HepG2 (cell line): ENCODE measurements around the gene CHAF1A. TPM values are rescaled to one million over a fixed set of nuclear protein-coding genes. Genes with fewer than 3 reads are reported as not detected.

Source experiments
- ASH2L ChIP-seq: fragments of 300-600, 200-600 bp; sonication (generic); IDR thresholded peaks from 2 replicates; pipeline ENCODE4 v1.7.0; 2017; ENCODE audit warnings: low read depth, mild to moderate bottlenecking, moderate library complexity, mixed read lengths, low read length; ENCODE audit not compliant: insufficient read length
- CBX2 ChIP-seq, 2 experiments: fragments of 200-600 bp in 1 of 2; sonication (generic); formaldehyde crosslinking in 1 of 2; IDR thresholded peaks; 2 replicates each; pipeline versions ENCODE4 v1.7.0 to v1.8.1; 2018 to 2022; ENCODE audit warnings: low read depth in 2 of 2, low read length in 1 of 2, mild to moderate bottlenecking in 1 of 2, missing genetic modification reagents in 1 of 2
- FIP1L1 ChIP-seq: fragments of 200-400 bp; formaldehyde crosslinking; IDR thresholded peaks from 2 replicates; pipeline ENCODE4 v1.6.1; 2018; ENCODE audit warnings: low read depth, mild to moderate bottlenecking, low read length, moderate library complexity, borderline replicate concordance; ENCODE audit not compliant: insufficient read depth
- HINFP ChIP-seq: sonication (generic); formaldehyde crosslinking; IDR thresholded peaks from 2 replicates; pipeline ENCODE4 v1.4.0; 2020; ENCODE audit warnings: low read depth, mild to moderate bottlenecking, missing genetic modification reagents
- JDP2 ChIP-seq: sonication (generic); formaldehyde crosslinking; IDR thresholded peaks from 2 replicates; pipeline ENCODE4 v1.8.1; 2022; ENCODE audit warnings: missing genetic modification reagents, borderline replicate concordance
- KLF12 ChIP-seq: sonication (generic); formaldehyde crosslinking; IDR thresholded peaks from 2 replicates; pipeline ENCODE4 v1.4.0; 2020; ENCODE audit warnings: missing genetic modification reagents, borderline replicate concordance
- LCORL ChIP-seq, 2 experiments: fragments of 450-650 bp in 1 of 2; sonication (generic) in 1 of 2; formaldehyde crosslinking in 1 of 2; IDR thresholded peaks; 2 replicates each; pipeline versions ENCODE4 v1.5.0 to v1.6.1; 2017 to 2020; ENCODE audit warnings: antibody characterized with exemption in 1 of 2, missing genetic modification reagents in 1 of 2
- MBD4 ChIP-seq: IDR thresholded peaks from 2 replicates; pipeline ENCODE4 v1.6.1; 2012; ENCODE audit warnings: low read length, inconsistent platforms, borderline replicate concordance
- NR1H2 ChIP-seq: sonication (generic); formaldehyde crosslinking; IDR thresholded peaks from 2 replicates; pipeline ENCODE4 v1.8.1; 2022; ENCODE audit warnings: low read depth, missing genetic modification reagents, borderline replicate concordance
- PHF21A ChIP-seq: sonication (generic); formaldehyde crosslinking; IDR thresholded peaks from 2 replicates; pipeline ENCODE4 v1.5.0; 2020; ENCODE audit warnings: mild to moderate bottlenecking, missing genetic modification reagents
- ZBTB44 ChIP-seq: sonication (generic); formaldehyde crosslinking; IDR thresholded peaks from 2 replicates; pipeline ENCODE4 v1.4.0; 2020; ENCODE audit warnings: missing genetic modification reagents
- ZBTB7A ChIP-seq: sonication (generic); formaldehyde crosslinking; IDR thresholded peaks from 2 replicates; pipeline ENCODE4 v1.8.0; 2022; ENCODE audit warnings: mild to moderate bottlenecking, missing genetic modification reagents
- ZNF136 ChIP-seq: sonication (generic); formaldehyde crosslinking; IDR thresholded peaks from 2 replicates; pipeline ENCODE4 v1.8.1; 2022; ENCODE audit warnings: low read depth, mild to moderate bottlenecking, moderate library complexity, missing genetic modification reagents
- ZNF383 ChIP-seq: sonication (generic); formaldehyde crosslinking; IDR thresholded peaks from 2 replicates; pipeline ENCODE4 v1.4.0; 2020; ENCODE audit warnings: missing genetic modification reagents, mild to moderate bottlenecking, borderline replicate concordance
- ZNF441 ChIP-seq: sonication (generic); formaldehyde crosslinking; IDR thresholded peaks from 2 replicates; pipeline ENCODE4 v1.7.0; 2021; ENCODE audit warnings: missing genetic modification reagents, borderline replicate concordance
- ZNF589 ChIP-seq: sonication (generic); formaldehyde crosslinking; conservative IDR thresholded peaks from 2 replicates; pipeline ENCODE4 v1.8.0; 2022; ENCODE audit warnings: mild to moderate bottlenecking, moderate library complexity, missing genetic modification reagents
- ZNF644 ChIP-seq: IDR thresholded peaks from 2 replicates; pipeline ENCODE4 v1.6.1; 2016; ENCODE audit warnings: low read depth
- ZNF646 ChIP-seq: sonication (generic); formaldehyde crosslinking; IDR thresholded peaks from 2 replicates; pipeline ENCODE4 v1.9.0; 2021; ENCODE audit warnings: mild to moderate bottlenecking, missing genetic modification reagents
- ZNF724P ChIP-seq: sonication (generic); formaldehyde crosslinking; IDR thresholded peaks from 2 replicates; pipeline ENCODE4 v1.8.0; 2022; ENCODE audit warnings: missing genetic modification reagents, borderline replicate concordance
- polyA plus RNA-seq, 8 experiments: library from polyadenylated mRNA; depleted of rRNA in 3 of 8; stranded (reverse) in 7 of 8; unstranded in 1 of 8; fragments of >200 nt; fragmentation: Illumina TruSeq in 4 of 8; extraction: Trizol in 4 of 8; gene quantifications; 2 replicates each; pipeline versions ENCODE4 v1.2.1 to v1.2.3, GENCODE V29; 2011 to 2016; ENCODE audit warnings: low read depth in 4 of 8, missing spikeins in 1 of 8, mixed read lengths in 1 of 8; ENCODE audit not compliant: insufficient read depth in 1 of 8
- total RNA-seq, 5 experiments: library from RNA; depleted of rRNA; stranded (reverse); fragments of >200 nt; fragmentation: Illumina TruSeq; extraction: Trizol; gene quantifications; 2 replicates each; pipeline ENCODE4 v1.2.3, GENCODE V29; 2016; ENCODE audit warnings: low read depth in 1 of 5

The CHAF1A gene
- total and polyA plus RNA-seq, 2 of the 13 experiments (the other 11 are each of a cell fraction or from before 2014, with no cell fraction given), result 11.0 to 34.8 TPM

GRCh38 chr19:4457654-4458395 is 55.4 kb downstream of the CHAF1A start, which contains the start of gene UBXN6 (continued):
- TF ChIP-seq ASH2L, result peak; percentile 4
- no peak for TF ChIP-seq JDP2 (CRISPR knock-in tag)
- peak; percentile 69 for TF ChIP-seq PHF21A (CRISPR knock-in tag)
- no peak for TF ChIP-seq ZNF724P (CRISPR knock-in tag)
- no peak for TF ChIP-seq NR1H2
- TF ChIP-seq ZBTB7A (CRISPR knock-in tag), result no peak
- TF ChIP-seq ZNF441 (CRISPR knock-in tag), result no peak
- TF ChIP-seq KLF12, result no peak
- no peak for TF ChIP-seq ZNF646 (CRISPR knock-in tag)
- no peak for TF ChIP-seq ZBTB44
- TF ChIP-seq ZNF383 (CRISPR knock-in tag), result no peak
- no peak for TF ChIP-seq ZNF644 (CRISPR knock-in tag)
- TF ChIP-seq FIP1L1, result no peak
- 0 out of 2 replicates have a peak, but pooled peaks have one; percentile 53 for TF ChIP-seq ZNF136 (CRISPR knock-in tag)
- no peak for TF ChIP-seq MBD4
- TF ChIP-seq LCORL (IDR thresholded peaks at IDR 0.05), result no peak
- peak; percentile 48; the same call in 1 of the 2 replicates for TF ChIP-seq LCORL (CRISPR knock-in tag; IDR thresholded peaks at IDR 0.05)
- TF ChIP-seq CBX2 (IDR thresholded peaks at IDR 0.05; ENCODE audit: low read depth, low read length), result no peak
- TF ChIP-seq CBX2 (CRISPR knock-in tag; IDR thresholded peaks at IDR 0.05; ENCODE audit: low read depth), result no peak
- TF ChIP-seq ZNF589 (CRISPR knock-in tag), result no peak
- no peak for TF ChIP-seq HINFP (CRISPR knock-in tag)
